GM23338 (cell line): ENCODE data around the gene SLC38A10. TPM values are rescaled to one million over a fixed set of nuclear protein-coding genes. Genes with fewer than 3 reads are reported as not detected.

ENCODE experiments used
- ATAC-seq: fragments of 200-7000 bp; cut with Tn5 transposase; 3 replicates; pipeline ENCODE4 v1.9.1; 2020
- DNase-seq: peaks from one replicate; pipeline ENCODE4 v3.0.0-alpha.2; 2015; ENCODE audit warnings: low spot score
- H2AFZ ChIP-seq: fragments of 200-600 bp; sonication (generic); 2 replicates; pipeline ENCODE4 v1.8.0; 2016; ENCODE audit warnings: antibody characterized with exemption, mild to moderate bottlenecking, moderate library complexity
- H3F3A ChIP-seq: fragments of 200-600 bp; sonication (generic); replicated peaks from 2 replicates; pipeline ENCODE4 v1.8.0; 2017; ENCODE audit warnings: antibody characterized with exemption, mixed run types, low read depth
- H3K27ac ChIP-seq: fragments of 200-600 bp; sonication (generic); 2 replicates; pipeline ENCODE4 v1.6.1; 2016; ENCODE audit warnings: low read depth
- H3K27me3 ChIP-seq: fragments of 200-600 bp; sonication (generic); 2 replicates; pipeline ENCODE4 v1.8.0; 2016; ENCODE audit warnings: mild to moderate bottlenecking, mixed run types, moderate library complexity; ENCODE audit not compliant: insufficient read depth
- H3K36me3 ChIP-seq: fragments of 200-600 bp; sonication (generic); 2 replicates; pipeline ENCODE4 v1.8.0; 2016; ENCODE audit warnings: mild to moderate bottlenecking; ENCODE audit not compliant: insufficient read depth
- H3K4me1 ChIP-seq: fragments of 200-600 bp; sonication (generic); 2 replicates; pipeline ENCODE4 v1.8.0; 2016; ENCODE audit warnings: mild to moderate bottlenecking, moderate library complexity; ENCODE audit not compliant: insufficient read depth
- H3K4me2 ChIP-seq: fragments of 200-600 bp; sonication (generic); 2 replicates; pipeline ENCODE4 v1.7.1; 2017; ENCODE audit warnings: mixed run types
- H3K4me3 ChIP-seq: fragments of 200-600 bp; sonication (generic); 2 replicates; pipeline ENCODE4 v1.6.1; 2016; ENCODE audit warnings: mixed run types
- H3K79me2 ChIP-seq: fragments of 200-600 bp; sonication (generic); replicated peaks from 2 replicates; pipeline ENCODE4 v1.8.0; 2017; ENCODE audit warnings: mild to moderate bottlenecking; ENCODE audit not compliant: insufficient read depth
- H3K9me2 ChIP-seq: fragments of 200-600 bp; sonication (generic); 2 replicates; pipeline ENCODE4 v1.8.0; 2017; ENCODE audit not compliant: insufficient read depth
- H4K20me1 ChIP-seq: fragments of 200-600 bp; sonication (generic); replicated peaks from 2 replicates; pipeline ENCODE4 v1.8.0; 2017; ENCODE audit warnings: mild to moderate bottlenecking; ENCODE audit not compliant: insufficient read depth
- H3K27ac Mint-ChIP-seq: 2 replicates; pipeline ENCODE4 v1.8.0; 2020; ENCODE audit warnings: inconsistent platforms, mild to moderate bottlenecking, moderate library complexity, mixed read lengths
- H3K27me3 Mint-ChIP-seq: 3 replicates; pipeline ENCODE4 v1.8.0; 2022; ENCODE audit warnings: low read depth, mild to moderate bottlenecking, moderate library complexity, mixed read lengths, inconsistent platforms; ENCODE audit not compliant: insufficient read depth, poor library complexity
- H3K36me3 Mint-ChIP-seq: 3 replicates; pipeline ENCODE4 v1.8.0; 2021; ENCODE audit warnings: low read depth, mild to moderate bottlenecking, inconsistent platforms, moderate library complexity, mixed read lengths
- H3K4me1 Mint-ChIP-seq: 3 replicates; pipeline ENCODE4 v1.8.0; 2020; ENCODE audit warnings: mild to moderate bottlenecking, inconsistent platforms, mixed read lengths
- H3K4me3 Mint-ChIP-seq: 3 replicates; pipeline ENCODE4 v1.8.0; 2021; ENCODE audit warnings: moderate library complexity, mild to moderate bottlenecking, inconsistent platforms, mixed read lengths
- H3K9me3 Mint-ChIP-seq: 3 replicates; pipeline ENCODE4 v1.8.0; 2020; ENCODE audit warnings: moderate library complexity, mild to moderate bottlenecking, inconsistent platforms, mixed read lengths
- CREB1 ChIP-seq: fragments of 250-450 bp; sonication (Bioruptor Pico); IDR thresholded peaks from 2 replicates; pipeline ENCODE4 v1.5.0; 2020; ENCODE audit warnings: low read depth, mild to moderate bottlenecking, moderate library complexity
- CTCF ChIP-seq, 2 experiments: fragments of 200-600 bp in 1 of 2; sonication (generic) in 1 of 2; conservative IDR thresholded peaks; 2 replicates each; pipeline versions ENCODE4 v1.5.1 to v1.6.1; 2016 to 2017; ENCODE audit warnings: antibody characterized with exemption in 2 of 2, low read depth in 2 of 2, mild to moderate bottlenecking in 2 of 2, moderate library complexity in 1 of 2
- ETS1 ChIP-seq: IDR thresholded peaks from 2 replicates; pipeline ENCODE4 v1.6.1; 2016; ENCODE audit warnings: antibody characterized with exemption
- EZH2 ChIP-seq: fragments of 200-600 bp; sonication (generic); IDR thresholded peaks from one replicate; pipeline ENCODE4 v1.8.0; 2017; ENCODE audit warnings: antibody characterized with exemption, mild to moderate bottlenecking, low read depth; ENCODE audit not compliant: unreplicated experiment
- EZH2phosphoT487 ChIP-seq: fragments of 200-600 bp; sonication (generic); IDR thresholded peaks from one replicate; pipeline ENCODE4 v1.8.1; 2018; ENCODE audit warnings: antibody characterized with exemption; ENCODE audit not compliant: unreplicated experiment
- JUNB ChIP-seq: IDR thresholded peaks from one replicate; pipeline ENCODE4 v1.6.1; 2016; ENCODE audit warnings: antibody characterized with exemption; ENCODE audit not compliant: unreplicated experiment
- NANOG ChIP-seq: IDR thresholded peaks from 2 replicates; pipeline ENCODE4 v1.6.1; 2016; ENCODE audit warnings: antibody characterized with exemption, borderline replicate concordance
- POLR2AphosphoS5 ChIP-seq: IDR thresholded peaks from 2 replicates; pipeline ENCODE4 v1.6.1; 2016; ENCODE audit warnings: antibody characterized with exemption, low read depth
- REST ChIP-seq: IDR thresholded peaks from one replicate; pipeline ENCODE4 v1.6.1; 2018; ENCODE audit warnings: antibody characterized with exemption; ENCODE audit not compliant: unreplicated experiment
- STAT1 ChIP-seq: IDR thresholded peaks from one replicate; pipeline ENCODE4 v1.6.1; 2016; ENCODE audit warnings: antibody characterized with exemption; ENCODE audit not compliant: unreplicated experiment
- ZNF114 ChIP-seq: fragments of 250-450 bp; sonication (Bioruptor Pico); IDR thresholded peaks from 2 replicates; pipeline ENCODE4 v1.5.0; 2020; ENCODE audit warnings: mild to moderate bottlenecking, moderate library complexity
- ZNF331 ChIP-seq: fragments of 250-450 bp; sonication (Bioruptor Pico); IDR thresholded peaks from 2 replicates; pipeline ENCODE4 v1.5.0; 2020; ENCODE audit warnings: low read depth, mild to moderate bottlenecking, moderate library complexity
- polyA plus RNA-seq: library from polyadenylated mRNA; unstranded; fragments of >200 nt; fragmentation: Nextera tagmentation; extraction: Ambion mirVana; gene quantifications from 2 replicates; pipeline ENCODE4 v1.2.1, GENCODE V29; 2016
- total RNA-seq: library from RNA; depleted of rRNA; stranded (reverse); fragments of >200 nt; shearing (Covaris generic); gene quantifications from 2 replicates; pipeline ENCODE4 v1.2.3, GENCODE V29; 2014
- TF ChIP-seq, protein P1 (sequence below): fragments of 250-450 bp; sonication (Bioruptor Pico); IDR thresholded peaks from 2 replicates; pipeline ENCODE4 v1.5.0; 2020; ENCODE audit warnings: mild to moderate bottlenecking, moderate library complexity

SLC38A10 gene
- total and polyA plus RNA-seq, 2 experiments from 2014 or later: 17.1 to 55.8 TPM

GRCh38 chr17:81277421-81277820 lies 17.7 kb downstream of the SLC38A10 start:
- Histone ChIP-seq H3K4me3 (no peak overlapping the region), H3K79me2 (no peaks in the 10 kb centered on the region), H4K20me1 (no peaks in the 10 kb centered on the region; the same call in none of the 2 replicates), H3K27me3 (no peaks in the 10 kb centered on the region), H3F3A (no peaks in the 10 kb centered on the region), H2AFZ (no peak overlapping the region), H3K27ac (no peak overlapping the region), H3K4me2 (no peak overlapping the region), H3K9me2 (no peaks in the 10 kb centered on the region), H3K36me3 (no peaks in the 10 kb centered on the region), H3K4me1 (no peaks in the 10 kb centered on the region)
- Mint-ChIP-seq H3K27me3 (peaks cover 2% of the 10 kb centered on the region), H3K4me1 (no peaks in the 10 kb centered on the region), H3K4me3 (no peak overlapping the region), H3K36me3 (peaks cover 18% of the 10 kb centered on the region), H3K9me3 (no peaks in the 10 kb centered on the region), H3K27ac (no peak overlapping the region)
- no peak for ATAC-seq
- no peak for DNase-seq
- TF ChIP-seq REST (no peak), JUNB (no peak), EZH2 (no peak), ETS1 (no peak), ZNF331 (CRISPR knock-in tag) (no peak), EZH2phosphoT487 (no peak), CTCF (conservative IDR thresholded peaks at IDR 0.05; ENCODE audit: low read depth in 2 of 2) (no peak), ZNF114 (CRISPR knock-in tag) (no peak), NANOG (no peak), POLR2AphosphoS5 (no peak), CREB1 (no peak), STAT1 (no peak)
- TF ChIP-seq, protein P1, sequence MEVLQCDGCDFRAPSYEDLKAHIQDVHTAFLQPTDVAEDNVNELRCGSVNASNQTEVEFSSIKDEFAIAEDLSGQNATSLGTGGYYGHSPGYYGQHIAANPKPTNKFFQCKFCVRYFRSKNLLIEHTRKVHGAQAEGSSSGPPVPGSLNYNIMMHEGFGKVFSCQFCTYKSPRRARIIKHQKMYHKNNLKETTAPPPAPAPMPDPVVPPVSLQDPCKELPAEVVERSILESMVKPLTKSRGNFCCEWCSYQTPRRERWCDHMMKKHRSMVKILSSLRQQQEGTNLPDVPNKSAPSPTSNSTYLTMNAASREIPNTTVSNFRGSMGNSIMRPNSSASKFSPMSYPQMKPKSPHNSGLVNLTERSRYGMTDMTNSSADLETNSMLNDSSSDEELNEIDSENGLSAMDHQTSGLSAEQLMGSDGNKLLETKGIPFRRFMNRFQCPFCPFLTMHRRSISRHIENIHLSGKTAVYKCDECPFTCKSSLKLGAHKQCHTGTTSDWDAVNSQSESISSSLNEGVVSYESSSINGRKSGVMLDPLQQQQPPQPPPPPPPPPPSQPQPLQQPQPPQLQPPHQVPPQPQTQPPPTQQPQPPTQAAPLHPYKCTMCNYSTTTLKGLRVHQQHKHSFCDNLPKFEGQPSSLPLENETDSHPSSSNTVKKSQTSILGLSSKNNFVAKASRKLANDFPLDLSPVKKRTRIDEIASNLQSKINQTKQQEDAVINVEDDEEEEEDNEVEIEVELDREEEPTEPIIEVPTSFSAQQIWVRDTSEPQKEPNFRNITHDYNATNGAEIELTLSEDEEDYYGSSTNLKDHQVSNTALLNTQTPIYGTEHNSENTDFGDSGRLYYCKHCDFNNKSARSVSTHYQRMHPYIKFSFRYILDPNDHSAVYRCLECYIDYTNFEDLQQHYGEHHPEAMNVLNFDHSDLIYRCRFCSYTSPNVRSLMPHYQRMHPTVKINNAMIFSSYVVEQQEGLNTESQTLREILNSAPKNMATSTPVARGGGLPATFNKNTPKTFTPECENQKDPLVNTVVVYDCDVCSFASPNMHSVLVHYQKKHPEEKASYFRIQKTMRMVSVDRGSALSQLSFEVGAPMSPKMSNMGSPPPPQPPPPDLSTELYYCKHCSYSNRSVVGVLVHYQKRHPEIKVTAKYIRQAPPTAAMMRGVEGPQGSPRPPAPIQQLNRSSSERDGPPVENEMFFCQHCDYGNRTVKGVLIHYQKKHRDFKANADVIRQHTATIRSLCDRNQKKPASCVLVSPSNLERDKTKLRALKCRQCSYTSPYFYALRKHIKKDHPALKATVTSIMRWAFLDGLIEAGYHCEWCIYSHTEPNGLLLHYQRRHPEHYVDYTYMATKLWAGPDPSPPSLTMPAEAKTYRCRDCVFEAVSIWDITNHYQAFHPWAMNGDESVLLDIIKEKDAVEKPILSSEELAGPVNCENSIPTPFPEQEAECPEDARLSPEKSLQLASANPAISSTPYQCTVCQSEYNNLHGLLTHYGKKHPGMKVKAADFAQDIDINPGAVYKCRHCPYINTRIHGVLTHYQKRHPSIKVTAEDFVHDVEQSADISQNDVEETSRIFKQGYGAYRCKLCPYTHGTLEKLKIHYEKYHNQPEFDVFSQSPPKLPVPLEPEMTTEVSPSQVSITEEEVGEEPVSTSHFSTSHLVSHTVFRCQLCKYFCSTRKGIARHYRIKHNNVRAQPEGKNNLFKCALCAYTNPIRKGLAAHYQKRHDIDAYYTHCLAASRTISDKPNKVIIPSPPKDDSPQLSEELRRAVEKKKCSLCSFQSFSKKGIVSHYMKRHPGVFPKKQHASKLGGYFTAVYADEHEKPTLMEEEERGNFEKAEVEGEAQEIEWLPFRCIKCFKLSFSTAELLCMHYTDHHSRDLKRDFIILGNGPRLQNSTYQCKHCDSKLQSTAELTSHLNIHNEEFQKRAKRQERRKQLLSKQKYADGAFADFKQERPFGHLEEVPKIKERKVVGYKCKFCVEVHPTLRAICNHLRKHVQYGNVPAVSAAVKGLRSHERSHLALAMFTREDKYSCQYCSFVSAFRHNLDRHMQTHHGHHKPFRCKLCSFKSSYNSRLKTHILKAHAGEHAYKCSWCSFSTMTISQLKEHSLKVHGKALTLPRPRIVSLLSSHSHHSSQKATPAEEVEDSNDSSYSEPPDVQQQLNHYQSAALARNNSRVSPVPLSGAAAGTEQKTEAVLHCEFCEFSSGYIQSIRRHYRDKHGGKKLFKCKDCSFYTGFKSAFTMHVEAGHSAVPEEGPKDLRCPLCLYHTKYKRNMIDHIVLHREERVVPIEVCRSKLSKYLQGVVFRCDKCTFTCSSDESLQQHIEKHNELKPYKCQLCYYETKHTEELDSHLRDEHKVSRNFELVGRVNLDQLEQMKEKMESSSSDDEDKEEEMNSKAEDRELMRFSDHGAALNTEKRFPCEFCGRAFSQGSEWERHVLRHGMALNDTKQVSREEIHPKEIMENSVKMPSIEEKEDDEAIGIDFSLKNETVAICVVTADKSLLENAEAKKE (CRISPR knock-in tag): no peak
